HG02610 (cell line): ENCODE results near the gene UBE2L5.

Experiments used
- ATAC-seq: cut with Tn5 transposase; IDR thresholded peaks from one replicate; pipeline ENCODE4 v1.9.1; 2021; ENCODE audit warnings: mild to moderate bottlenecking, moderate library complexity; ENCODE audit not compliant: unreplicated experiment

The UBE2L5 gene

DNA sequence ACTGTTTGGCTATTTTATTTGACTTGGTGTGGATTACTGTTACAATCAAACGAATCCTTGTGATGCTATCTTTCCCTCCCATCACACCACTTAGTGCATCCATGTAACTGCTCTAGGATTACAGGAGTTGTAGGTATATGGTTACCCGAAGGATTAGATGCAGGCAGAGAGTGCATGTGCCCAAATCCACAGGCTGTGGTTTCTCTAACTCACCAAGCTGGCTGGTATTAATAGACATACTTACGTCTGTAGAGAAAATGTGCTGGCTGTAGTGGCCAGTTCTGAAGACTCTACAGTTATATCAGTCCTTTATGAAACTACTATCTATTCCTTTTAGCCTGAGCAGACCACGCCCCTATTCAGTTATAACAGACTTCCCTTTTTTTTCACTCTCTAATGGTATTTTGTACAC is 44.6 kb downstream of the UBE2L5 start:
- no peak for ATAC-seq

DNA sequence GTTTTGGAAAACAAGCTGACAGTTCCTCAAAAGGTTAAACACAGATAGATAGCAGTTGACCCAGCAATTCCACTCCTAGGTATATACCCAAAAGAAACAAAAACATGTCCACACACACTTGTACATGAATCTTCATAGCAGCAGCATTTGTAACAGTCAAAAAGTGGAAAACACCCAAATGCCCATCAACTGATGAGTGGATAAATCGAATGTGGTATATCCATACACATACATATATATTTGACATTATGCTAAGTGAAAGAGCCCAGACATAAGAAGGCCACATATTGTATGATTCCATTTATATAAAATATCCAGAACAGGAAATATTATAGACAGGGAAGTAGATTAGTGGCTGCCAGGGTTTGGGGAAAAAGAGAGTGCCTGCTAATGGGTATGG is 51.4 kb downstream of the UBE2L5 start:
- ATAC-seq = no peak

DNA sequence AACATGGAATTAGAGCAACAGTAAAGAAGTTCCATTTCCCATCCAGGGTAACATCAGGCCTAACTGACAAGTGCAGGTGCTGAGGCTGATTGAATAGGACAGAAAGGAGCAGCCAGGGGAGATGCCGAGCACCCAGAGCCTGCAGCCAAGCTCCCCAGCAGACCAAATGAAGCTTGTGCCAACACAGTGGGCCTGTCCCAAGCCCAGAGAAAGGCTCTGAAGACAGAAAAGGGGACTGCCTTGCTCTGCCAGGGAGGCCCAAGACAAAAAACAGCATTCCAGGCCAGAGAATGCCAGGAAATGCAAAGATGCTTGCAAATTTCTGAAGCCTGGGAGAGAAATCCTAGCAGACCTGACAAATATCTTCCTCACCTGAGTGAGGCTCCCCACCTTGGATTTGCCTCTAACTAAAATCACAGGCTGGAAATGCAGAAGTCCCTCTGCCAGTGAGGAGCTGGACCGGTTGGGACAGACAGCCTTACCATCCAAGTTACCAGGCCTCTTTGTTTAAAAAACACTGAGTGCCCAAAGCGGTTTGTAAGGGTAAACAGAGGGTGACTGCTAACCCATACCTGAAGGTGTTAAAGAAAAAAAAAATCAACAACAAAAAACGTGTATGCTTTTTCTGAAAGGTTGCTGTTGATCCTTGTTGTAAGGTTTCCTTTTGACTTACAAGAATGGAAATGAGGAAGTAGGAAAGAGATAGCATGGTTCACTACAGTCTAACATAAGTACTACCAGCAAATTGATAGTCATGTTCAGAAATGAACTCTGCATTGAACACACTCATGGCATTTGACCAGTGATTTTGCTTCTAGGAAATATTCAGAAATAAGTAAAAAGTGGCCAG is 55.3 kb downstream of the UBE2L5 start:
- peak; percentile 95 for ATAC-seq
